Measurements from ENCODE around the gene TRAPPC6A. TPM values are rescaled to one million over a fixed set of nuclear protein-coding genes. Genes with fewer than 3 reads are reported as not detected.
A peak's percentile ranks its signal among the peaks of the same experiment; 100 is the strongest.

Gene TRAPPC6A
- total and polyA plus RNA-seq, 9 of the 15 experiments (the other 6 are each of a cell fraction or from before 2014, with no cell fraction given) = 0.82 to 23.6 (median 11.6) TPM

- ChIA-PET CTCF (ENCODE audit: low intra/inter-chr PET ratio) (no interaction called here), POLR2A (interaction anchor here (0.9 kb wide), 1 partner anchor 9 kb away, joined by 4 read pairs; no protein-coding TSS in a partner anchor)
- peaks cover 37% of the 10 kb centered on the region for H3K79me2 ChIP-seq (ENCODE audit: control insufficient read depth, insufficient read depth, low read length)
- peaks cover 11% of the 10 kb centered on the region; the same call in 2 of the 3 replicates for H3K36me3 ChIP-seq (ENCODE audit: control insufficient read depth, insufficient read depth, low read length)
- no peaks in the 10 kb centered on the region for H3K9me3 ChIP-seq (replicated peaks; ENCODE audit: control insufficient read depth, insufficient read depth, low read depth, low read length)
- no peak overlapping the region for H3K4me3 ChIP-seq
- DNase-seq (ENCODE audit: extremely low read depth in 1 of 4, low spot score in 3 of 4) (peak in 1 of 4 experiments; percentile 36), ATAC-seq (peak; percentile 57), FAIRE-seq (peak; percentile 77)
- H3K4me2 ChIP-seq (ENCODE audit: insufficient read depth, low read length) = peak overlapping the region; percentile 35
- WGBS (ENCODE audit: insufficient coverage, low coverage, missing lambda C conversion rate) = 32% methylated on average over 7 of the region's 7 CpGs
- no peak overlapping the region for H2AFZ ChIP-seq (ENCODE audit: low read depth, low read length)
- no peaks in the 10 kb centered on the region for H3K27me3 ChIP-seq (ENCODE audit: control insufficient read depth in 2 of 2, insufficient read depth in 2 of 2, low read length in 2 of 2)
- H3K9me1 ChIP-seq (ENCODE audit: control insufficient read depth, insufficient read depth, low read length) = peaks cover 10% of the 10 kb centered on the region
- intact Hi-C loops (cut with micrococcal nuclease) = loop anchor here (1.0 kb wide), 1 partner anchor 33 kb away; the partner anchor contains the start of gene PPP1R37
- in situ Hi-C loops (cut with MboI) = no loop called here
- TF ChIP-seq U2AF1 (optimal IDR thresholded peaks at IDR 0.05; ENCODE audit: low read depth, low read length) (no peak), ZNF175 (CRISPR knock-in tag; IDR thresholded peaks at IDR 0.05; ENCODE audit: low read depth) (no peak), MAFF (IDR thresholded peaks at IDR 0.05; ENCODE audit: low read length) (0 out of 2 replicates have a peak, but pooled peaks have one; percentile 2), ZNF253 (CRISPR knock-in tag; conservative IDR thresholded peaks at IDR 0.05) (no peak), TCF3 (CRISPR knock-in tag; IDR thresholded peaks at IDR 0.05) (no peak), DPF2 (IDR thresholded peaks at IDR 0.05) (0 out of 2 replicates have a peak, but pooled peaks have one; percentile 25), MEIS2 (IDR thresholded peaks at IDR 0.05; ENCODE audit: partially characterized antibody) (peak; percentile 46), MAFG (tag; conservative IDR thresholded peaks at IDR 0.05) (peak; percentile 60), NFE2 (IDR thresholded peaks at IDR 0.05; ENCODE audit: low read depth) (peak; percentile 61), FOSL1 (tag; conservative IDR thresholded peaks at IDR 0.05) (peak; percentile 62), ATF3 (IDR thresholded peaks at IDR 0.05) (peak; percentile 46; the same call in 1 of the 2 replicates), ATF3 (CRISPR knock-in tag; conservative IDR thresholded peaks at IDR 0.05) (no peak), C11orf30 (IDR thresholded peaks at IDR 0.05; ENCODE audit: low read depth) (peak; percentile 66), RCOR1 (IDR thresholded peaks at IDR 0.05; ENCODE audit: borderline replicate concordance in 1 of 2, low read depth in 2 of 2, low read length in 2 of 2) (peak in 1 of 2 experiments; percentile 68; a peak in 2 of 4 replicates), ZNF507 (tag; conservative IDR thresholded peaks at IDR 0.05) (no peak), WHSC1 (IDR thresholded peaks at IDR 0.05; ENCODE audit: low read length) (no peak), NRF1 (conservative IDR thresholded peaks at IDR 0.05 in 1 of 2, IDR thresholded peaks at IDR 0.05 in 1 of 2) (0 out of 4 replicates have a peak, but pooled peaks of 1 of the 2 experiments have one; percentile 19), SMARCA4 (IDR thresholded peaks at IDR 0.05) (peak; percentile 27; the same call in 1 of the 2 replicates), ZNF561 (CRISPR knock-in tag; conservative IDR thresholded peaks at IDR 0.05) (no peak), HMBOX1 (IDR thresholded peaks at IDR 0.05) (0 out of 2 replicates have a peak, but pooled peaks have one; percentile 29), JUND (IDR thresholded peaks at IDR 0.05; ENCODE audit: borderline replicate concordance, low read depth, low read length) (peak; percentile 38; the same call in 1 of the 2 replicates), JUND (tag; IDR thresholded peaks at IDR 0.05; ENCODE audit: borderline replicate concordance, low read depth, low read length) (no peak; the same call in 2 of the 3 replicates), ZNF316 (IDR thresholded peaks at IDR 0.05) (peak; percentile 78), GATAD2A (IDR thresholded peaks at IDR 0.05) (no peak)
- peak overlapping the region; percentile 14 to 75; a peak in 1 of 4 replicates for H3K9ac ChIP-seq (ENCODE audit: insufficient read depth in 1 of 2, low read depth in 2 of 2, low read length in 2 of 2)
- no TSS peak for BruUV-seq (replicated peaks)
- H3K4me1 ChIP-seq (replicated peaks in 1 of 2; ENCODE audit: control insufficient read depth in 2 of 2, insufficient read depth in 2 of 2, low read length in 2 of 2) = peaks cover 10 to 29% of the 10 kb centered on the region in 2 experiments
- peaks cover 36% of the 10 kb centered on the region for H4K20me1 ChIP-seq (replicated peaks; ENCODE audit: control insufficient read depth, insufficient read depth, low read length)
- peak overlapping the region; percentile 30; the same call in 2 of the 3 replicates for H3K27ac ChIP-seq (ENCODE audit: extremely low read depth, low read depth, low read length)
Observed at GRCh38 chr19:45126654-45127053, 51.4 kb downstream of the TRAPPC6A start.

Data from K562 (cell line).